Fibroblast of mammary gland (primary cell): ENCODE measurements around the gene PEDS1.
"Not testable (repeated sequence)": the region's sequence is repeated elsewhere in the genome, so short reads cannot be mapped to it uniquely, and the experiment has no call there.

ENCODE experiments used
- DNase-seq: peaks from one replicate; pipeline ENCODE4 v3.0.0-alpha.2; 2010; ENCODE audit warnings: low read depth
- H3K4me3 ChIP-seq: 2 replicates; pipeline ENCODE4 v1.5.1; 2011; ENCODE audit warnings: low read depth, mild to moderate bottlenecking, low read length, moderate library complexity; ENCODE audit not compliant: control insufficient read depth
- TF ChIP-seq, protein P1 (sequence below): conservative IDR thresholded peaks from 2 replicates; pipeline ENCODE4 v1.5.1; 2011; ENCODE audit warnings: low read depth, low read length, inconsistent platforms; ENCODE audit not compliant: control insufficient read depth, insufficient read depth

Gene PEDS1

GRCh38 chr20:50138120-50138478 lies 15.4 kb downstream of the PEDS1 start:
- H3K4me3 ChIP-seq, result no peak overlapping the region
- TF ChIP-seq, protein P1, sequence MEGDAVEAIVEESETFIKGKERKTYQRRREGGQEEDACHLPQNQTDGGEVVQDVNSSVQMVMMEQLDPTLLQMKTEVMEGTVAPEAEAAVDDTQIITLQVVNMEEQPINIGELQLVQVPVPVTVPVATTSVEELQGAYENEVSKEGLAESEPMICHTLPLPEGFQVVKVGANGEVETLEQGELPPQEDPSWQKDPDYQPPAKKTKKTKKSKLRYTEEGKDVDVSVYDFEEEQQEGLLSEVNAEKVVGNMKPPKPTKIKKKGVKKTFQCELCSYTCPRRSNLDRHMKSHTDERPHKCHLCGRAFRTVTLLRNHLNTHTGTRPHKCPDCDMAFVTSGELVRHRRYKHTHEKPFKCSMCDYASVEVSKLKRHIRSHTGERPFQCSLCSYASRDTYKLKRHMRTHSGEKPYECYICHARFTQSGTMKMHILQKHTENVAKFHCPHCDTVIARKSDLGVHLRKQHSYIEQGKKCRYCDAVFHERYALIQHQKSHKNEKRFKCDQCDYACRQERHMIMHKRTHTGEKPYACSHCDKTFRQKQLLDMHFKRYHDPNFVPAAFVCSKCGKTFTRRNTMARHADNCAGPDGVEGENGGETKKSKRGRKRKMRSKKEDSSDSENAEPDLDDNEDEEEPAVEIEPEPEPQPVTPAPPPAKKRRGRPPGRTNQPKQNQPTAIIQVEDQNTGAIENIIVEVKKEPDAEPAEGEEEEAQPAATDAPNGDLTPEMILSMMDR, result no peak
- no peak for DNase-seq

- DNase-seq, result peak; percentile 79
- not testable (repeated sequence) for H3K4me3 ChIP-seq
These were observed 15.8 kb downstream of the PEDS1 start for GRCh38 chr20:50137702-50138101.

DNA sequence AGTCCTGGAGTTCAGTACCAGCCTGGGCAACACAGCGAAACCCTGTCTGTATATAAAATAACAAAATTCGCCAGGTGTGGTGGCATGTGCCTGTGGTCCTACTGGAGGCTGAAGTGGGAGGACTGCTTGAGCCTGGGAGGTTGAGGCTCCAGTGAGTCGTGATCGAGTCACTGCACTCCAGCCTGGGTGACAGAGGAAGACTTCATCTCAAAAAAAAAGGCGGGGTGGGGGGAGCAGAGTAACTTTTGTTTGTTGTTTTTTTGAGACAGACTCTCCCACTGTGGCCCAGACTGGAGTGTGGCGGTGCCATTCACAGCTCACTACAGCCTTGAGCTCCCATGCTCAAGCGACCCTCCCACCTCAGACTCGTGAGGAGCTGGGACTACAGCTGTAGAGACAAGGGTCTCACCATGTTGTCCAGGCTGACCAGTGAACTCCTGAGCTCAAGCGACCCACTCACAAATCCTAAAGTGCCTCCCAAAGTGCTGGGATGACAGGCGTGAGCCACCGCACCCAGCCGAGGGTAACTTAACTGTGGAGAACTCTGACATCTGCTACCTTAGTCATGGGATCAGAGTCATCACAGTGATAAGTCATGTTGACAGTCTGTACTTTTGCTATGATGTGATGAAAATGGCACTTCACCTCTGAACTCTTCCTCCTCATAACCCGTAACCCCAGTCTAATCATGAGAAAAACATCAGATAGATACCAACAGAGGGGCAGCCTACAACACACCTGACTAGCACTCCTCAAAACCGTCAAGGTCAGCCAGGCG lies 16.5 kb downstream of the PEDS1 start:
- TF ChIP-seq, protein P1, result no peak
- no peak overlapping the region for H3K4me3 ChIP-seq
- peak; percentile 87 for DNase-seq

DNA sequence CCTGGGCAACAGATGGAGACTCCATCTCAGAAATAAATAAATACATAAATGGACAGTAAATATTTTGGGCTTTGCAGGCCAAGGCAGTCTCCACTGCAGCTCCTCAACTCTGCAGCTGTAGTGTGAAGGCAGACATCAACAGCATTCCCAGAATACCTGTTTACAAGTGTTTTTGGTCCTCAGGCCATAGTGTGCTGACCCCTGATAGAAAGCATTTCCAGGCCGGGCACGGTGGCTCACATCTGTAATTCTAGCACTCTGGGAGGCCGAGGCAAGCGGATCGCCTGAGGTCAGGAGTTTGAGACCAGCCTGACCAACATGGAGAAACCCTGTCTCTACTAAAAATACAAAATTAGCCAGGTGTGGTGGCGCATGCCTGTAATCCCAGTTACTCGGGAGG lies 18.4 kb downstream of the PEDS1 start:
- not testable (repeated sequence) for H3K4me3 ChIP-seq, DNase-seq

- no peak for DNase-seq
- TF ChIP-seq, protein P1, result peak; percentile 21
- no peak overlapping the region for H3K4me3 ChIP-seq
These were observed 19.9 kb downstream of the PEDS1 start for GRCh38 chr20:50133474-50134217.

GRCh38 chr20:50133041-50133440 lies 20.5 kb downstream of the PEDS1 start:
- no peak for DNase-seq
- H3K4me3 ChIP-seq, result no peak overlapping the region
- TF ChIP-seq, protein P1, result no peak

DNA sequence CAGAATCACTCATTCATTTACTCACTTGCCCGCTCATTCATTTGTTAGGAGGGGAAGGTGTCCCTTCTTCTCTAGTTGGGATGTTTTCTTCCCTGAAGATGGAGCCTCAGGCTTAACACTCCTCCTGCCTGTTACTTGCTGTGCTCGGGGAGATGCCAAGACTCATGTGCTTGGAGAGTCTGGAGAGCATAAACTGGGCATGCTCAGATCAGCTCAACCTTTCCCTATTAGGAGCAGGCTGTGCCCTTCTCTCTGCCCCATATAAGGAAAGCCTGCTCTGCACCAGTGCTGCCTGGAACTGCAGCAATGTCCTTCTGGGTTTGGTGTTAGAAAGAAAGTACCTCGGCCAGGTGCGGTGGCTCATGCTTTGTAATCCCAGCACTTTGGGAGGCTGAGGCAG lies 22.5 kb downstream of the PEDS1 start:
- no peak for DNase-seq
- H3K4me3 ChIP-seq, result no peak overlapping the region
- TF ChIP-seq, protein P1, result no peak
